Measurements from ENCODE around the gene MATR3.
"Not testable (repeated sequence)": the region's sequence is repeated elsewhere in the genome, so short reads cannot be mapped to it uniquely, and the experiment has no call there.

MATR3 gene

GRCh38 chr5:139299486-139299885 is 5.9 kb downstream of the MATR3 start:
- no peak for DNase-seq

- no peak for DNase-seq
These were observed 8.4 kb downstream of the MATR3 start for GRCh38 chr5:139301808-139302499.

GRCh38 chr5:139304391-139305324 is 11.1 kb downstream of the MATR3 start:
- no peak for DNase-seq

GRCh38 chr5:139306197-139306596 is 12.7 kb downstream of the MATR3 start:
- no peak for DNase-seq

GRCh38 chr5:139306628-139307379 is 13.3 kb downstream of the MATR3 start:
- DNase-seq = no peak

- no peak for DNase-seq
These were observed 15.3 kb downstream of the MATR3 start for GRCh38 chr5:139308797-139309196.

GRCh38 chr5:139310715-139311186 is 17.2 kb downstream of the MATR3 start:
- DNase-seq = peak in 1 of 2 experiments; percentile 50

- DNase-seq = no peak
These were observed 18.5 kb downstream of the MATR3 start for GRCh38 chr5:139312075-139312474.

DNA sequence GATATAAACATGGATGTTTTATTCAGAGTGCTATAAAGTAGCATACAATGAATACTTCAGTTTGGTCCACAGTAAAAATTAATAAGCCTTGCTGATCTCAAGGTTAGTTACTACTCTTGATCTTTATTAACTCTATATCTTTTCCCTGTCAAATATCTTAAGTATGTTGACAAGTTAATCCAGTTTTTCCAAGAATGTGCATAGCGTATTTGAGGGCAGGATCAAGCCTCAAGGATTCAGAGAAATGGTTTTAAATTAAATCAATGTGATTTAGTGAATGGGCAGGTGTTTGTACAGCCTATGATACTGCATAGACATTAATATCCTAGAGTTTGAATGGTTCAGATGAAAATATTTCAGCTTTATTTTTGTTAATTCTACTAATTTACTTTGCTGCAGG is 20.7 kb downstream of the MATR3 start:
- no peak for DNase-seq

- no peak for DNase-seq
These were observed 21.6 kb downstream of the MATR3 start for GRCh38 chr5:139315056-139315615.

GRCh38 chr5:139335811-139336210 is 42.3 kb downstream of the MATR3 start:
- DNase-seq = peak in 1 of 2 experiments; percentile 39

DNA sequence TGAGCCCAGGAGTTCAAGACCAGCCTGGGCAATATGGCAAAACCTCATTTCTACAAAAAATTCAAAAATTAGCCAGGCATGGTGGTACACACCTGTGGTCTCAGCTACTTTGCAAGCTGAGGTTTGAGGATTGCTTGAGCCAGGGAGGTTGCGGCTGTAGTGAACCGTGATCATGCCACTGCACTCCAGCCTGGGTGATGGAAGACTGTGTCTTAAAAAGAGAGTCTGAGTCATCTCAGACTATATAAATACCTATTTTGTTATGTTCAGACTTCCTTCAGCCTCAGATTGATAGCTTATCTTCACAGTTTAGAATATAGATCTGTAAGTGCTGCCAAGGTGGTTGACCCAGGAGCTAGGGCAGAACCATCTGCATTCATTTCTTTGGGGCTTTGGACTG is 46.5 kb downstream of the MATR3 start:
- DNase-seq = no peak

GRCh38 chr5:139341187-139341688 is 47.7 kb downstream of the MATR3 start:
- no peak for DNase-seq

GRCh38 chr5:139341689-139342422 is 48.3 kb downstream of the MATR3 start, which contains the start of gene PAIP2:
PAIP2 (plus strand) TSS chr5:139341854; CDS start chr5:139363785, 21,931 bp downstream.
- DNase-seq = peak; percentile 98

DNA sequence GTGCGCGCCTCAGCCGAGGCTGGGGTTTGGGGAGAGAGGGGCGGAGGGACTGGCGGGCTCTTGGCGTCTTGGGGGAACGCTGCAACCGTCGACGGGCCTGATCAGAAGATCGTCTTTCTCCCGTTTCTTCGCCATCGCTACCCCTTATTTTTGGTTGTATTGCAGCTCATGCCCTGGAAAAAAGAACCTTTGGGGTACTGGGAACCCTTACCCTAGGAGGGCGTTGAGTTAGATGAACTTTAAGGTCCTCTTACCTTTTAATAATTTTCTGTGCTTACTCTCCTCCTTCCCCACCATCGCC is 48.8 kb downstream of the MATR3 start:
- DNase-seq = no peak

GRCh38 chr5:139343476-139343875 is 49.9 kb downstream of the MATR3 start:
- DNase-seq = no peak

- DNase-seq = no peak
These were observed 50.6 kb downstream of the MATR3 start for GRCh38 chr5:139344177-139344576.

- DNase-seq = not testable (repeated sequence)
These were observed 51.9 kb downstream of the MATR3 start for GRCh38 chr5:139345442-139345841.

GRCh38 chr5:139347863-139348262 is 54.3 kb downstream of the MATR3 start:
- DNase-seq = not testable (repeated sequence)

DNA sequence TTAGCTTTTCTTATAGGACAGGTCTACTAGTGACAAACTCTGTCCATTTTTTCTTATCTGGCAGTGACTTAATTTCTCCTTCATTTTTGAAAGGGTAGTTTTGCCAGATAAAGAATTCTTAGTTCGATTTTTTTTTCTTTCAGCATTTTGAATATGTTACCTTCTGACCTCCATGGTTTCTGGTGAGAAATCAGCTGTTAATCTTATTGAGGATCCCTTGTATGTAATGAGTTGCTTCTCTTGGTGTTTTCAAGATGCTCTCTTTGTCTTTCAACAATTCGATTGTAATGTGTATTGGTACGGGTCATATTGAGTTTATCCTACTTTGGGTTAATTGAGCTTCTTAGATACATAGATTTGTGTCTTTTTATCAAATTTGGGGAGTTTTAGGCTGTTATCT is 60.6 kb downstream of the MATR3 start:
- no peak for DNase-seq

DNA sequence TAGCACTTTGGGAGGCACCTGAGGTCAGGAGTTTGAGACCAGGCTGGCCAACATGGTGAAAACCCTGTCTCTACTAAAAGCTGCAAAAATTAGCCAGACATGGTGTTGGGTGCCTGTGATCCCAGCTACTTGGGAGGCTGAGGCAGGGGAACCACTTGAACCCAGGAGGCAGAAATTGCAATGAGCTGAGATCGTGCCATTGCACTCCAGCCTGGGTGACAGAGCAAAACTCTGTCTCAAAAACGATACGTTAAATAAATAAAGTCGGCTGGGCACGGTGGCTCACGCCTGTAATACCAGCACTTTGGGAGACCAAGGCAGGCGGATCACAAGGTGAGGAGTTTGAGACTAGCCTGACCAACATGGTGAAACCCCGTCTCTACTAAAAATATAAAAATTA is 62.4 kb downstream of the MATR3 start:
- peak; percentile 3 to 12 for DNase-seq

DNA sequence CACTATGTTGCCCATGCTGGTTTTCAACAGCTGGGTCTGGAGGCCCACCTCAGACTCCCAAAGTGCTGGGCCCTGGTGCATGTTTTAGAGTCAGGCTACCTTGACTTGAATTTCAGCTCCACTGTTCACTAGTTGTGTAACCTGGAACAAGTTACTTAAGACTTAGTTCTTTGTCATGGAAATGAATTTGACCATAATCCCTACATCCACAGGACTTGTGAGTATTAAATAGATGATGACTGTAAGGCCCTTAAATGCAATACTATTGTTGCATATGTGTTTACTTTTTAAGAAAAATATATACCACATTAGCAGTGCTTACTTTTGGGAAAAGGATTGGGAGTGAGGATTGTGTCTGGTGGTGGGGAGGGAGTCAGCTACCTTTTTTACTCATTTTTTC is 64.5 kb downstream of the MATR3 start:
- peak; percentile 7 for DNase-seq

Measured in activated T-cell treated with anti-CD3 and anti-CD28 coated beads, Interleukin-2, amount 50 U/mL, for 48 hours (primary cell).